ENCODE measurements around the gene ISYNA1. TPM values are rescaled to one million over a fixed set of nuclear protein-coding genes. Genes with fewer than 3 reads are reported as not detected.

ISYNA1 gene
- total and polyA plus RNA-seq, 10 of the 15 experiments (the other 5 are each of a cell fraction or from before 2014, with no cell fraction given) = 1.9 to 37.0 (median 9.1) TPM

DNA sequence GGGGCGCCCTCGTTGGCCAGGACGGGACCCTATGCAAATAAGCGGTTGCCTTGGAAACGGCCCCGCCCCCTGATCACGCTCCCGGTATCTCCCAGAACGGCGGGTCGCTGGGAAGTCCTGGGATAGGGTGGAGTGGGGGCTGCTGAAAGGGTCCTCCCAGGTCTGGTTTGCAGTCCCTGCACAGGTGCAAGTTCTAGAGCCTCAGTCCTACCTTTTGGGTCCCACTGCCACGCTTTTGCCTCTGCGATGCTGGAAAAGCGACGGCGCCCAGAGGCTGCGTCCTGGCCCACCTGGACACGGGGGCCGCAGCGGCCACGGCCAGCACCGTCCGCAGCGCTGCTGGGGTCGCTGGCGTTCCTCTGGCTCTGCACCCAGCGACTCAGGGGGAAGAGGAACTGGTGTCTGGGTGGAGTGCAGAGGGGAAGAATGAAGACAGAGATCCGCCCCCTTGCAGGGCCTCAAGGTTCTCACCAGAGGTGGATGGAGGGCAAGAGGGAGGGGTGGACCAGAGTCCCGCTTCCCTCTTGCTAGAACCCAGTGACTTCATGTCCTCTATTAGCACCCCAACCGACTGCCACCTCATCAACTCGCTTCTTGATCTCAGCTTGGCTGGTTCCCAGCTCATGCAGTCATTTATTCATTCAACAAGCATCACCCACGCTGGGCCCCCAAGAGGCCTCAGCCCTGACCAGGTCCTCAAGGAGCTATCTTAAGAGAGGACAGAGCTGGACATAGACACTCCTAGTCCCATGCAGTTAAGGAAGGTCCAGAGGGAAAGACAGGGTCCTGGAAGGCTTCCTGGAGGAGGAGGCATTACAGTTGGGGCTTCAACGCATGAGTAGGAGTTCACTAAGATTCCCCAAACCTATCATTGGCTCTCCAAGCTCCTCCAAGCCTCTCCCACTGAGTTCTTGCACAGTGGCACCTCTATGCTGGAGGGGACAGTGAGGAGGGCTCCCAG lies 40.4 kb downstream of the ISYNA1 start, which contains the start of gene LRRC25:
Gene LRRC25, minus strand, starts transcription at position 381 of the 961 bp plus-strand sequence. CDS start 659 bp downstream, outside the sequence.
- in situ Hi-C loops (cut with MboI) = no loop called here
- BruUV-seq (replicated peaks) = no TSS peak
- peaks cover 38% of the 10 kb centered on the region for H3K4me1 ChIP-seq (ENCODE audit: control insufficient read depth, insufficient read depth, low read length)
- peak within 1 kb of the TSS; percentile 69 for H2AFZ ChIP-seq (ENCODE audit: control insufficient read depth, low read depth, low read length)
- intact Hi-C loops (cut with micrococcal nuclease; ENCODE audit: unreplicated experiment) = no loop called here
- H3K4me3 ChIP-seq = peak within 1 kb of the TSS; percentile 79
- ChIA-PET CTCF (interaction anchor here (0.6 to 5.8 kb wide), 5 partner anchors 7 to 58 kb away, joined by 3 to 67 read pairs (median 4); no protein-coding TSS in a partner anchor), POLR2A (interaction anchor here (1.0 to 1.8 kb wide), 3 partner anchors 9 to 116 kb away, joined by 3 to 6 read pairs (median 4); partner anchors contain the start of gene JUND), RAD21 (ENCODE audit: unreplicated experiment) (no interaction called here), SMC1A (ENCODE audit: uncharacterized antibody, unreplicated experiment) (interaction anchor here (1.3 to 1.8 kb wide), 3 partner anchors 9 to 119 kb away, joined by 3 to 10 read pairs (median 5); no protein-coding TSS in a partner anchor)
- H3K9ac ChIP-seq (ENCODE audit: control insufficient read depth, insufficient read depth, low read length) = peak within 1 kb of the TSS; percentile 19; the same call in 1 of the 2 replicates
- DNase-seq (ENCODE audit: low read depth, low spot score) = no peak
- ATAC-seq = peak; percentile 88
- no peaks in the 10 kb centered on the region for H4K20me1 ChIP-seq (ENCODE audit: control insufficient read depth, insufficient read depth)
- no peak for FAIRE-seq
- no peaks in the 10 kb centered on the region for H3K27me3 ChIP-seq (replicated peaks in 1 of 2; ENCODE audit: control insufficient read depth in 2 of 2, insufficient read depth in 2 of 2, low read length in 1 of 2)
- no peaks in the 10 kb centered on the region for H3K36me3 ChIP-seq (ENCODE audit: control insufficient read depth in 2 of 2, insufficient read depth in 2 of 2, low read length in 1 of 2)
- H3K27ac ChIP-seq (ENCODE audit: control insufficient read depth, insufficient read depth) = no peak within 1 kb of the TSS
- H3K9me3 ChIP-seq (replicated peaks; ENCODE audit: control insufficient read depth, insufficient read depth, low read length) = no peaks in the 10 kb centered on the region
- H3K4me2 ChIP-seq (ENCODE audit: control insufficient read depth, insufficient read depth) = peak within 1 kb of the TSS; percentile 79
- H3K79me2 ChIP-seq (ENCODE audit: control insufficient read depth, insufficient read depth, low read length) = no peaks in the 10 kb centered on the region
- 5% methylated on average over 33 of the region's 33 CpGs for WGBS (ENCODE audit: insufficient coverage, insufficient replicate concordance, low lambda C conversion rate, missing lambda C conversion rate)
- no peak for TF ChIP-seq NFYB (IDR thresholded peaks at IDR 0.05; ENCODE audit: insufficient read depth, low read depth, low read length)
- TF ChIP-seq SREBF1 (IDR thresholded peaks at IDR 0.05; ENCODE audit: low read length) = no peak
- TF ChIP-seq, protein P1, sequence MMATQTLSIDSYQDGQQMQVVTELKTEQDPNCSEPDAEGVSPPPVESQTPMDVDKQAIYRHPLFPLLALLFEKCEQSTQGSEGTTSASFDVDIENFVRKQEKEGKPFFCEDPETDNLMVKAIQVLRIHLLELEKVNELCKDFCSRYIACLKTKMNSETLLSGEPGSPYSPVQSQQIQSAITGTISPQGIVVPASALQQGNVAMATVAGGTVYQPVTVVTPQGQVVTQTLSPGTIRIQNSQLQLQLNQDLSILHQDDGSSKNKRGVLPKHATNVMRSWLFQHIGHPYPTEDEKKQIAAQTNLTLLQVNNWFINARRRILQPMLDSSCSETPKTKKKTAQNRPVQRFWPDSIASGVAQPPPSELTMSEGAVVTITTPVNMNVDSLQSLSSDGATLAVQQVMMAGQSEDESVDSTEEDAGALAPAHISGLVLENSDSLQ (IDR thresholded peaks at IDR 0.05) = no peak
- no peak; the same call in 1 of the 2 replicates for TF ChIP-seq CREM (IDR thresholded peaks at IDR 0.05; ENCODE audit: low read depth)
- TF ChIP-seq SREBF2 (IDR thresholded peaks at IDR 0.05; ENCODE audit: low read length) = no peak
- TF ChIP-seq EGR1 (IDR thresholded peaks at IDR 0.05; ENCODE audit: borderline replicate concordance in 1 of 2, low read depth in 2 of 2, low read length in 2 of 2) = peak in 1 of 2 experiments; percentile 42; a peak in 1 of 3 replicates
- TF ChIP-seq SUZ12 (IDR thresholded peaks at IDR 0.05; ENCODE audit: unreplicated experiment) = no peak
- TF ChIP-seq SMAD1 (IDR thresholded peaks at IDR 0.05; ENCODE audit: low read depth, partially characterized antibody) = no peak
- TF ChIP-seq CBFB (IDR thresholded peaks at IDR 0.05; ENCODE audit: low read depth) = no peak
- no peak for TF ChIP-seq ZNF207 (IDR thresholded peaks at IDR 0.05; ENCODE audit: borderline replicate concordance)
- no peak for TF ChIP-seq ESRRA (IDR thresholded peaks at IDR 0.05; ENCODE audit: low read length)
- peak; percentile 32; the same call in 1 of the 2 replicates for TF ChIP-seq TAF1 (IDR thresholded peaks at IDR 0.05; ENCODE audit: borderline replicate concordance, low read depth, low read length)
- TF ChIP-seq, protein P2, sequence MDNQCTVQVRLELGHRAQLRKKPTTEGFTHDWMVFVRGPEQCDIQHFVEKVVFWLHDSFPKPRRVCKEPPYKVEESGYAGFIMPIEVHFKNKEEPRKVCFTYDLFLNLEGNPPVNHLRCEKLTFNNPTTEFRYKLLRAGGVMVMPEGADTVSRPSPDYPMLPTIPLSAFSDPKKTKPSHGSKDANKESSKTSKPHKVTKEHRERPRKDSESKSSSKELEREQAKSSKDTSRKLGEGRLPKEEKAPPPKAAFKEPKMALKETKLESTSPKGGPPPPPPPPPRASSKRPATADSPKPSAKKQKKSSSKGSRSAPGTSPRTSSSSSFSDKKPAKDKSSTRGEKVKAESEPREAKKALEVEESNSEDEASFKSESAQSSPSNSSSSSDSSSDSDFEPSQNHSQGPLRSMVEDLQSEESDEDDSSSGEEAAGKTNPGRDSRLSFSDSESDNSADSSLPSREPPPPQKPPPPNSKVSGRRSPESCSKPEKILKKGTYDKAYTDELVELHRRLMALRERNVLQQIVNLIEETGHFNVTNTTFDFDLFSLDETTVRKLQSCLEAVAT (IDR thresholded peaks at IDR 0.05) = no peak
- TF ChIP-seq, protein P3, sequence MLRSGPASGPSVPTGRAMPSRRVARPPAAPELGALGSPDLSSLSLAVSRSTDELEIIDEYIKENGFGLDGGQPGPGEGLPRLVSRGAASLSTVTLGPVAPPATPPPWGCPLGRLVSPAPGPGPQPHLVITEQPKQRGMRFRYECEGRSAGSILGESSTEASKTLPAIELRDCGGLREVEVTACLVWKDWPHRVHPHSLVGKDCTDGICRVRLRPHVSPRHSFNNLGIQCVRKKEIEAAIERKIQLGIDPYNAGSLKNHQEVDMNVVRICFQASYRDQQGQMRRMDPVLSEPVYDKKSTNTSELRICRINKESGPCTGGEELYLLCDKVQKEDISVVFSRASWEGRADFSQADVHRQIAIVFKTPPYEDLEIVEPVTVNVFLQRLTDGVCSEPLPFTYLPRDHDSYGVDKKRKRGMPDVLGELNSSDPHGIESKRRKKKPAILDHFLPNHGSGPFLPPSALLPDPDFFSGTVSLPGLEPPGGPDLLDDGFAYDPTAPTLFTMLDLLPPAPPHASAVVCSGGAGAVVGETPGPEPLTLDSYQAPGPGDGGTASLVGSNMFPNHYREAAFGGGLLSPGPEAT (IDR thresholded peaks at IDR 0.05; ENCODE audit: low read depth) = no peak
- no peak for TF ChIP-seq SIN3A (IDR thresholded peaks at IDR 0.05; ENCODE audit: low read depth, low read length)
- peak; percentile 79 for TF ChIP-seq POLR2A (IDR thresholded peaks at IDR 0.05; ENCODE audit: low read depth, low read length)
- TF ChIP-seq ZNF384 (IDR thresholded peaks at IDR 0.05; ENCODE audit: borderline replicate concordance, low read depth, low read length) = no peak
- TF ChIP-seq TARDBP (IDR thresholded peaks at IDR 0.05; ENCODE audit: borderline replicate concordance) = no peak
- 0 out of 2 replicates have a peak, but pooled peaks have one; percentile 12 for TF ChIP-seq NBN (IDR thresholded peaks at IDR 0.05)
- no peak for TF ChIP-seq STAT1 (conservative IDR thresholded peaks at IDR 0.05)
- TF ChIP-seq POLR2AphosphoS5 (IDR thresholded peaks at IDR 0.05; ENCODE audit: low read length) = no peak
- TF ChIP-seq ZNF622 (IDR thresholded peaks at IDR 0.05) = no peak
